Neural progenitor cell (in vitro differentiated cells): ENCODE measurements around the gene MIDN. TPM values are rescaled to one million over a fixed set of nuclear protein-coding genes. Genes with fewer than 3 reads are reported as not detected.

Experiments
- DNase-seq: peaks from one replicate; pipeline ENCODE4 v3.0.0-alpha.2; 2016; ENCODE audit warnings: low spot score
- H2AFZ ChIP-seq: fragments of 200-600 bp; sonication (generic); replicated peaks from 2 replicates; pipeline ENCODE4 v1.6.1; 2016; ENCODE audit warnings: antibody characterized with exemption
- H3F3A ChIP-seq: fragments of 200-600 bp; sonication (generic); 2 replicates; pipeline ENCODE4 v1.6.1; 2016; ENCODE audit warnings: antibody characterized with exemption, low read depth
- H3K27ac ChIP-seq: fragments of 200-600 bp; sonication (generic); 2 replicates; pipeline ENCODE4 v1.5.1; 2016; ENCODE audit warnings: mild to moderate bottlenecking
- H3K27me3 ChIP-seq: fragments of 200-600 bp; sonication (generic); 2 replicates; pipeline ENCODE4 v1.6.1; 2016; ENCODE audit warnings: mild to moderate bottlenecking, moderate library complexity
- H3K36me3 ChIP-seq: fragments of 200-600 bp; sonication (generic); 2 replicates; pipeline ENCODE4 v1.5.1; 2016
- H3K4me1 ChIP-seq: fragments of 200-600 bp; sonication (generic); 2 replicates; pipeline ENCODE4 v1.6.1; 2016; ENCODE audit warnings: mixed run types
- H3K4me2 ChIP-seq: fragments of 200-600 bp; sonication (generic); 2 replicates; pipeline ENCODE4 v1.6.1; 2016
- H3K4me3 ChIP-seq: fragments of 200-600 bp; sonication (generic); 2 replicates; pipeline ENCODE4 v1.5.1; 2016
- H3K79me2 ChIP-seq: fragments of 200-600 bp; sonication (generic); 2 replicates; pipeline ENCODE4 v1.6.1; 2016; ENCODE audit warnings: low read depth
- H3K9ac ChIP-seq: fragments of 200-600 bp; sonication (generic); 2 replicates; pipeline ENCODE4 v1.6.1; 2016
- H3K9me3 ChIP-seq: fragments of 200-600 bp; sonication (generic); 2 replicates; pipeline ENCODE4 v1.5.1; 2016; ENCODE audit warnings: low read depth
- H4K20me1 ChIP-seq: fragments of 200-600 bp; sonication (generic); 2 replicates; pipeline ENCODE4 v1.6.1; 2016; ENCODE audit warnings: low read depth
- H3K27ac Mint-ChIP-seq: 3 replicates; pipeline ENCODE4 v1.8.0; 2021; ENCODE audit warnings: mixed read lengths
- H3K27me3 Mint-ChIP-seq: 2 replicates; pipeline ENCODE4 v1.8.0; 2022; ENCODE audit warnings: low read depth, mild to moderate bottlenecking, inconsistent platforms, moderate library complexity, mixed read lengths; ENCODE audit not compliant: insufficient read depth
- H3K36me3 Mint-ChIP-seq: 3 replicates; pipeline ENCODE4 v1.8.0; 2021; ENCODE audit warnings: mixed read lengths
- H3K4me1 Mint-ChIP-seq: 3 replicates; pipeline ENCODE4 v1.8.0; 2021; ENCODE audit warnings: mixed read lengths
- H3K4me3 Mint-ChIP-seq: 3 replicates; pipeline ENCODE4 v1.8.0; 2021; ENCODE audit warnings: mild to moderate bottlenecking, moderate library complexity, mixed read lengths
- H3K9me3 Mint-ChIP-seq: 3 replicates; pipeline ENCODE4 v1.8.0; 2020; ENCODE audit warnings: mixed read lengths
- CTCF ChIP-seq: fragments of 200-600 bp; sonication (generic); IDR thresholded peaks from 2 replicates; pipeline ENCODE4 v1.5.1; 2017; ENCODE audit warnings: antibody characterized with exemption, mild to moderate bottlenecking
- EZH2 ChIP-seq: fragments of 200-600 bp; sonication (generic); IDR thresholded peaks from 2 replicates; pipeline ENCODE4 v1.6.1; 2017; ENCODE audit warnings: antibody characterized with exemption, mild to moderate bottlenecking, moderate library complexity
- EZH2phosphoT487 ChIP-seq: fragments of 200-600 bp; sonication (generic); IDR thresholded peaks from 2 replicates; pipeline ENCODE4 v1.6.1; 2017; ENCODE audit warnings: antibody characterized with exemption
- total RNA-seq: library from RNA; depleted of rRNA; stranded (reverse); fragments of >200 nt; gene quantifications from 2 replicates; pipeline ENCODE4 v1.2.3, GENCODE V29; 2015; ENCODE audit warnings: low replicate concordance

MIDN gene
- total RNA-seq, 1 donor from 2014 or later: 16.1 TPM

DNA sequence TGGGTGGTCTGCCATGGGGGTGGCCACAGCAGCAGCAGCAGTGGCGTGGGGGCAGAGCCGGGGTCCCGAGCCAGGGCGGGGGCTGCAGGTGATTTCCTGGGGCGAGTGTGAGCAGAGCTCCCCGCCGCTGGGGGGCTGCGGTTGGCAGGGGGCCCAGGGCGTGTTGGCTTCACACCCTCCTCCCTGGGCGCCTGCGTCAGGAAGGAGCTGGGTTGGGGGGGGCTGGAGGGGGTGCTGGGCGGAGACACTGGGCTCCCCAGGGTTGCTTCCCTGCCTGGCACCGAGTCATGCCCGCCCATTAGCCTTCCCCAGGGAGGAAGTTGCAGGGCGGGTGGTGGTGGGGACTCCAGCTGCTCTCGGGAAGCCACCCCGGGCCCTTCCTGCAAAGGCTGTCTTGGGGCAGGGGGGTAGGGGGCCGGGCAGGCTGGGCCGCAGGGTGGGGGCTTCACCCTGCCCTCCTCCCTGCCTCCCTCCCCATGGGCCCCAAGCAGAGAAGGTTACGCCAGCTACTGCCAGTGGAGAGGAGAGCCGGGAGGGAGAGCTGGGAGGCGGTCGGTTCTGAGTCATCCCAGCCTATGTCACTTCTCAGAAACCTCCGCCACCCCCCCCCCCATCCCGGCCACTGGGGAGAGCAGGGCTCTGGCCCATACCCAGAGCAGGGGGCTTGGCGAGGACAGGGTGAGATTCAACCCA is 4.6 kb downstream of the MIDN start:
- H3K27me3 Mint-ChIP-seq: peaks cover 9% of the 10 kb centered on the region
- Histone ChIP-seq H3K9me3 (no peaks in the 10 kb centered on the region), H3F3A (peaks cover 65% of the 10 kb centered on the region), H3K36me3 (no peaks in the 10 kb centered on the region), H3K4me2 (peak overlapping the region; percentile 89), H2AFZ (no peak overlapping the region), H3K9ac (no peak overlapping the region), H3K79me2 (peaks cover 82% of the 10 kb centered on the region), H3K27me3 (no peaks in the 10 kb centered on the region), H3K4me3 (peak overlapping the region; percentile 90), H4K20me1 (peaks cover 73% of the 10 kb centered on the region), H3K27ac (peak overlapping the region; percentile 71), H3K4me1 (peaks cover 15% of the 10 kb centered on the region)
- TF ChIP-seq CTCF (no peak), EZH2phosphoT487 (no peak), EZH2 (no peak)
- H3K27ac Mint-ChIP-seq: no peak overlapping the region
- no peak for DNase-seq
- H3K4me3 Mint-ChIP-seq: no peak overlapping the region
- H3K36me3 Mint-ChIP-seq: peaks cover 10% of the 10 kb centered on the region
- no peaks in the 10 kb centered on the region for H3K9me3 Mint-ChIP-seq
- peaks cover 13% of the 10 kb centered on the region for H3K4me1 Mint-ChIP-seq

DNA sequence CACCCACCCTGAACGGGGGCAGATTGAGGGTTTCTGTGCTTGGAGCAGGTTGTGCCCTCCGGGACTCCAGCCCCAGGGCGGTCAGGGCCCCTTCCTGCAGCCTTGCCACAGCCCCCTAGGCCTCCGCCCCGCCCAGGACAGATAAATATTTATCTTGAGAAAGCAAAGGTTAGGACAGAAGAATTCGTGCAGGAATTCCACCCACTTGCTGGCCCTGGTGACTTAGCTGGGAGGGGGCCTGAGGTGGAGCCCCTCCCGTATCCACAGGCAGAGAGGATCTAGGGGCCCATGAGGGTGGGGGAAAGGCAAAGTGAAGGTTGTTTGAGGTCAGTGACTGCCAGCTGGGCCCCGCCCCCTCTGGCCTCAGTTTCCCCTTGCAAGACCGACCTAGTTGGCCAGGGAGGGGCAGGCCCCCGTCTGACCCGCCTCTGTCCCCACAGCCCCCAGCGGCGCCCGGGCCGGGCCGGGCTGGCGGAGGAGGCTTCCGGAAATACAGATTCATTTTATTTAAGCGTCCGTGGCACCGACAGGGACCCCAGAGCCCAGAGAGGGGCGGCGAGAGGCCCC is 5.2 kb downstream of the MIDN start:
- no peak overlapping the region for H3K4me3 ChIP-seq
- no peak overlapping the region for H3K4me3 Mint-ChIP-seq
- no peak overlapping the region for H3K4me2 ChIP-seq

DNA sequence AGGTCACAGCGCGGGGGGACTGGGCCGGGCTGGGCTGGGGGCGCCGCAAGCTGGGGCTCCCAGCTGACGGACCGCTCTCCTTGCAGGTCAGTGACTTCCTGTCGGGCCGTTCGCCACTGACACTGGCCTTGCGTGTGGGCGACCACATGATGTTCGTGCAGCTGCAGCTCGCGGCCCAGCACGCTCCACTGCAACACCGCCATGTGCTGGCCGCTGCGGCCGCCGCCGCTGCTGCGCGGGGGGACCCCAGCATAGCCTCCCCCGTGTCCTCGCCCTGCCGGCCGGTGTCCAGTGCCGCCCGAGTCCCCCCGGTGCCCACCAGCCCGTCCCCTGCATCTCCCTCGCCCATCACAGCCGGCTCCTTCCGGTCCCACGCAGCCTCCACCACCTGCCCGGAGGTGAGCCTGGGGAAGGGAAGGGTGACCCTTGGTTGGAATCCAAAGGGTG is 5.7 kb downstream of the MIDN start:
- no peak overlapping the region for H3K9ac ChIP-seq
- H3K79me2 ChIP-seq: peaks cover 83% of the 10 kb centered on the region
- no peak overlapping the region for H2AFZ ChIP-seq
- H3K36me3 ChIP-seq: no peaks in the 10 kb centered on the region
- no peak overlapping the region for H3K27ac Mint-ChIP-seq
- DNase-seq: no peak
- H3K4me3 Mint-ChIP-seq: no peak overlapping the region
- no peak overlapping the region for H3K4me2 ChIP-seq
- no peak for TF ChIP-seq EZH2
- TF ChIP-seq EZH2phosphoT487: no peak
- TF ChIP-seq CTCF: no peak
- no peaks in the 10 kb centered on the region for H3K27me3 ChIP-seq
- H3K9me3 ChIP-seq: no peaks in the 10 kb centered on the region
- H3K27me3 Mint-ChIP-seq: peaks cover 9% of the 10 kb centered on the region
- peaks cover 24% of the 10 kb centered on the region for H3K4me1 Mint-ChIP-seq
- H3K4me1 ChIP-seq: peaks cover 26% of the 10 kb centered on the region
- peak overlapping the region; percentile 71 for H3K27ac ChIP-seq
- H4K20me1 ChIP-seq: peaks cover 83% of the 10 kb centered on the region
- H3K36me3 Mint-ChIP-seq: peaks cover 11% of the 10 kb centered on the region
- H3K4me3 ChIP-seq: no peak overlapping the region
- peaks cover 70% of the 10 kb centered on the region for H3F3A ChIP-seq
- no peaks in the 10 kb centered on the region for H3K9me3 Mint-ChIP-seq

More for the DNA sequence above, 5.2 kb downstream of the MIDN start:
- TF ChIP-seq EZH2 (no peak), CTCF (no peak), EZH2phosphoT487 (no peak)
- peaks cover 67% of the 10 kb centered on the region for H3F3A ChIP-seq
- H3K4me1 ChIP-seq: peaks cover 21% of the 10 kb centered on the region
- no peaks in the 10 kb centered on the region for H3K9me3 ChIP-seq
- peak overlapping the region; percentile 71 for H3K27ac ChIP-seq
- H3K79me2 ChIP-seq: peaks cover 83% of the 10 kb centered on the region
- DNase-seq: no peak
- no peaks in the 10 kb centered on the region for H3K36me3 ChIP-seq
- no peak overlapping the region for H2AFZ ChIP-seq
- H3K9ac ChIP-seq: no peak overlapping the region
- no peaks in the 10 kb centered on the region for H3K27me3 ChIP-seq
- H3K27ac Mint-ChIP-seq: no peak overlapping the region
- peaks cover 11% of the 10 kb centered on the region for H3K36me3 Mint-ChIP-seq
- peaks cover 78% of the 10 kb centered on the region for H4K20me1 ChIP-seq
- peaks cover 19% of the 10 kb centered on the region for H3K4me1 Mint-ChIP-seq
- peaks cover 9% of the 10 kb centered on the region for H3K27me3 Mint-ChIP-seq
- no peaks in the 10 kb centered on the region for H3K9me3 Mint-ChIP-seq
